CMK (cell line): Measurements from ENCODE around the gene PCDHGB3.
"Not testable (repeated sequence)": the region's sequence is repeated elsewhere in the genome, so short reads cannot be mapped to it uniquely, and the experiment has no call there.

Experiments
- DNase-seq: peaks from one replicate; pipeline ENCODE4 v3.0.0-alpha.2; 2010; ENCODE audit warnings: low read depth

PCDHGB3 gene

GRCh38 chr5:141392429-141393198, 22.6 kb downstream of the PCDHGB3 start, which contains the start of gene PCDHGA8:
TSS of gene PCDHGA8 (plus strand) at chr5:141392633. CDS start at chr5:141392814, 181 bp downstream.
- no peak for DNase-seq

- DNase-seq = no peak
Observed at GRCh38 chr5:141393267-141393666, 23.2 kb downstream of the PCDHGB3 start.

- not testable (repeated sequence) for DNase-seq
Observed at GRCh38 chr5:141394401-141395187, 24.6 kb downstream of the PCDHGB3 start.

- DNase-seq = not testable (repeated sequence)
Observed at GRCh38 chr5:141397756-141398551, 27.9 kb downstream of the PCDHGB3 start, which contains the start of gene PCDHGB5. TSS of gene PCDHGB5 (plus strand) at chr5:141397947. CDS start at chr5:141398128, 181 bp downstream.

- DNase-seq = no peak
Observed at GRCh38 chr5:141398608-141399007, 28.6 kb downstream of the PCDHGB3 start.

- no peak for DNase-seq
Observed at GRCh38 chr5:141399555-141400258, 29.7 kb downstream of the PCDHGB3 start.

- no peak for DNase-seq
Observed at GRCh38 chr5:141402553-141403243, 32.7 kb downstream of the PCDHGB3 start, which contains the start of gene PCDHGA9. TSS of gene PCDHGA9 (plus strand) at chr5:141402778. CDS start at chr5:141402953, 175 bp downstream.

GRCh38 chr5:141403387-141403786, 33.3 kb downstream of the PCDHGB3 start:
- DNase-seq = no peak

- DNase-seq = not testable (repeated sequence)
Observed at GRCh38 chr5:141407790-141408505, 37.9 kb downstream of the PCDHGB3 start, which contains the start of gene PCDHGB6. TSS of gene PCDHGB6 (plus strand) at chr5:141408021. CDS start at chr5:141408203, 182 bp downstream.

GRCh38 chr5:141409598-141410306, 39.7 kb downstream of the PCDHGB3 start:
- no peak for DNase-seq

GRCh38 chr5:141411575-141411974, 41.5 kb downstream of the PCDHGB3 start:
- no peak for DNase-seq

GRCh38 chr5:141412854-141413539, 43.0 kb downstream of the PCDHGB3 start, which contains the start of gene PCDHGA10:
TSS of gene PCDHGA10 (plus strand) at chr5:141412987. CDS start at chr5:141413176, 189 bp downstream.
- DNase-seq = no peak

- DNase-seq = no peak
Observed at GRCh38 chr5:141413540-141414069, 43.6 kb downstream of the PCDHGB3 start.

GRCh38 chr5:141414548-141415274, 44.7 kb downstream of the PCDHGB3 start:
- DNase-seq = not testable (repeated sequence)

GRCh38 chr5:141415275-141415618, 45.2 kb downstream of the PCDHGB3 start:
- DNase-seq = not testable (repeated sequence)

GRCh38 chr5:141417494-141418172, 47.6 kb downstream of the PCDHGB3 start, which contains the start of gene PCDHGB7:
TSS of gene PCDHGB7 (plus strand) at chr5:141417677. CDS start at chr5:141417860, 183 bp downstream.
- not testable (repeated sequence) for DNase-seq
